HEK293 (cell line): ENCODE measurements around the gene SYNPO2.

ENCODE experiments used
- SP3 ChIP-seq: fragments of 450-650 bp; formaldehyde crosslinking; IDR thresholded peaks from 2 replicates; pipeline ENCODE4 v1.5.1; 2016; ENCODE audit warnings: missing biosample characterization, missing genetic modification characterization
- ZNF473 ChIP-seq: fragments of 450-650 bp; formaldehyde crosslinking; IDR thresholded peaks from 2 replicates; pipeline ENCODE4 v1.5.1; 2017; ENCODE audit warnings: missing biosample characterization, missing genetic modification characterization
- ZNF623 ChIP-seq: fragments of 450-650 bp; formaldehyde crosslinking; IDR thresholded peaks from 2 replicates; pipeline ENCODE4 v1.5.1; 2016; ENCODE audit warnings: missing biosample characterization, missing genetic modification characterization
- ZNF830 ChIP-seq: fragments of 450-650 bp; IDR thresholded peaks from 2 replicates; pipeline ENCODE4 v1.5.0; 2018; ENCODE audit warnings: missing biosample characterization, missing genetic modification characterization, low read depth, mild to moderate bottlenecking, moderate library complexity
- ZSCAN30 ChIP-seq: fragments of 450-650 bp; IDR thresholded peaks from 2 replicates; pipeline ENCODE4 v1.5.1; 2018; ENCODE audit warnings: missing biosample characterization, mild to moderate bottlenecking, missing genetic modification characterization, moderate library complexity
- TF ChIP-seq, protein P1 (sequence below): fragments of 450-650 bp; formaldehyde crosslinking; IDR thresholded peaks from 2 replicates; pipeline ENCODE4 v1.5.1; 2016; ENCODE audit warnings: missing biosample characterization, missing genetic modification characterization
- TF ChIP-seq, protein P2 (sequence below): fragments of 450-650 bp; formaldehyde crosslinking; IDR thresholded peaks from 2 replicates; pipeline ENCODE4 v1.5.1; 2016; ENCODE audit warnings: missing biosample characterization, missing genetic modification characterization, borderline replicate concordance
- TF ChIP-seq, protein P3 (sequence below): fragments of 450-650 bp; formaldehyde crosslinking; IDR thresholded peaks from 2 replicates; pipeline ENCODE4 v1.5.1; 2016; ENCODE audit warnings: missing biosample characterization, missing genetic modification characterization

DNA sequence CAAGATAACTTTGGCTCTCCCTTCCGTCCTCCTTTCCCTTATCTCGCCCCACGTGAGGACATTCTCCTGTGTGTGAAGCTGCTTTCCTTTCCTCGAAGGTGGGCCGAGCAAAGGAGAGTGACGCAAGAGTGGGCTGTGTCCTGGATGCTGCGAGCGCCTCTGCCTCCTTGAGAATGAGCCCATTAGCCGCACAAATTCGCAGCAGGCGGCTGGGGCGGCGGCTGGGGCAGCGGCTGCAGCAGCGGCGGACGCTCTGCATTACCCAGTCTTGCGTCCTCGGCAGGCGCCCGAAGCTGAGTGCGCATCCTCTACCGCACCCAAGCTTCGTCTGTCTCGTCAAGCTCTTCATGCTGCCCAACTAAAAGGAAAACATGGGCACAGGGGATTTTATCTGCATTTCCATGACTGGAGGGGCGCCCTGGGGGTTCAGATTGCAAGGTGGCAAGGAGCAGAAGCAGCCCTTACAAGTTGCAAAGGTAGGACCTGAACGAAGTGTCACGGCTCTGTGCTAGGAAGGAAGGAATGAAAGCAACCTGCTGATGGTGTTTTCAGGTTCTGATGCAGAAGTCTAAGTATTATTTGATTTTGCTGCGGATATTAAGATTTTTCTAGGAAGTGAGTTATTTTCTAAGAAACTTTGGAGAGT is at the start of gene SYNPO2:
- TF ChIP-seq, protein P1, sequence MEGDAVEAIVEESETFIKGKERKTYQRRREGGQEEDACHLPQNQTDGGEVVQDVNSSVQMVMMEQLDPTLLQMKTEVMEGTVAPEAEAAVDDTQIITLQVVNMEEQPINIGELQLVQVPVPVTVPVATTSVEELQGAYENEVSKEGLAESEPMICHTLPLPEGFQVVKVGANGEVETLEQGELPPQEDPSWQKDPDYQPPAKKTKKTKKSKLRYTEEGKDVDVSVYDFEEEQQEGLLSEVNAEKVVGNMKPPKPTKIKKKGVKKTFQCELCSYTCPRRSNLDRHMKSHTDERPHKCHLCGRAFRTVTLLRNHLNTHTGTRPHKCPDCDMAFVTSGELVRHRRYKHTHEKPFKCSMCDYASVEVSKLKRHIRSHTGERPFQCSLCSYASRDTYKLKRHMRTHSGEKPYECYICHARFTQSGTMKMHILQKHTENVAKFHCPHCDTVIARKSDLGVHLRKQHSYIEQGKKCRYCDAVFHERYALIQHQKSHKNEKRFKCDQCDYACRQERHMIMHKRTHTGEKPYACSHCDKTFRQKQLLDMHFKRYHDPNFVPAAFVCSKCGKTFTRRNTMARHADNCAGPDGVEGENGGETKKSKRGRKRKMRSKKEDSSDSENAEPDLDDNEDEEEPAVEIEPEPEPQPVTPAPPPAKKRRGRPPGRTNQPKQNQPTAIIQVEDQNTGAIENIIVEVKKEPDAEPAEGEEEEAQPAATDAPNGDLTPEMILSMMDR (tag by site-specific recombination), result no peak; the same call in 1 of the 2 replicates
- TF ChIP-seq, protein P2, sequence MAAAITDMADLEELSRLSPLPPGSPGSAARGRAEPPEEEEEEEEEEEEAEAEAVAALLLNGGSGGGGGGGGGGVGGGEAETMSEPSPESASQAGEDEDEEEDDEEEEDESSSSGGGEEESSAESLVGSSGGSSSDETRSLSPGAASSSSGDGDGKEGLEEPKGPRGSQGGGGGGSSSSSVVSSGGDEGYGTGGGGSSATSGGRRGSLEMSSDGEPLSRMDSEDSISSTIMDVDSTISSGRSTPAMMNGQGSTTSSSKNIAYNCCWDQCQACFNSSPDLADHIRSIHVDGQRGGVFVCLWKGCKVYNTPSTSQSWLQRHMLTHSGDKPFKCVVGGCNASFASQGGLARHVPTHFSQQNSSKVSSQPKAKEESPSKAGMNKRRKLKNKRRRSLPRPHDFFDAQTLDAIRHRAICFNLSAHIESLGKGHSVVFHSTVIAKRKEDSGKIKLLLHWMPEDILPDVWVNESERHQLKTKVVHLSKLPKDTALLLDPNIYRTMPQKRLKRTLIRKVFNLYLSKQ, result no peak
- TF ChIP-seq ZSCAN30, result peak; percentile 93
- no peak for TF ChIP-seq ZNF830 (tag by site-specific recombination)
- no peak for TF ChIP-seq ZNF623
- TF ChIP-seq ZNF473 (tag by site-specific recombination), result no peak
- TF ChIP-seq, protein P3, sequence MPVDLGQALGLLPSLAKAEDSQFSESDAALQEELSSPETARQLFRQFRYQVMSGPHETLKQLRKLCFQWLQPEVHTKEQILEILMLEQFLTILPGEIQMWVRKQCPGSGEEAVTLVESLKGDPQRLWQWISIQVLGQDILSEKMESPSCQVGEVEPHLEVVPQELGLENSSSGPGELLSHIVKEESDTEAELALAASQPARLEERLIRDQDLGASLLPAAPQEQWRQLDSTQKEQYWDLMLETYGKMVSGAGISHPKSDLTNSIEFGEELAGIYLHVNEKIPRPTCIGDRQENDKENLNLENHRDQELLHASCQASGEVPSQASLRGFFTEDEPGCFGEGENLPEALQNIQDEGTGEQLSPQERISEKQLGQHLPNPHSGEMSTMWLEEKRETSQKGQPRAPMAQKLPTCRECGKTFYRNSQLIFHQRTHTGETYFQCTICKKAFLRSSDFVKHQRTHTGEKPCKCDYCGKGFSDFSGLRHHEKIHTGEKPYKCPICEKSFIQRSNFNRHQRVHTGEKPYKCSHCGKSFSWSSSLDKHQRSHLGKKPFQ, result no peak
- peak; percentile 46; the same call in 1 of the 2 replicates for TF ChIP-seq SP3
